Measurements from ENCODE around the gene ZDHHC14. TPM values are rescaled to one million over a fixed set of nuclear protein-coding genes. Genes with fewer than 3 reads are reported as not detected.
A peak's percentile ranks its signal among the peaks of the same experiment; 100 is the strongest.

Gene ZDHHC14
- total and polyA plus RNA-seq, 2 of the 8 experiments (the other 6 are each of a cell fraction or from before 2014, with no cell fraction given): 2.9 to 5.3 TPM

GRCh38 chr6:157563611-157564284 lies 182.8 kb downstream of the ZDHHC14 start:
- Histone ChIP-seq H3K4me3 (ENCODE audit: extremely low read depth in 1 of 4, insufficient read depth in 2 of 4, low read depth in 3 of 4, low read length in 4 of 4) (no peak overlapping the region), H4K91ac (replicated peaks; ENCODE audit: insufficient read length, low read length) (no peak overlapping the region), H3K27me3 (replicated peaks in 1 of 4; ENCODE audit: control insufficient read depth in 3 of 4, extremely low read depth in 1 of 4, insufficient read depth in 3 of 4, low read length in 3 of 4) (no peaks in the 10 kb centered on the region), H3K9ac (replicated peaks in 1 of 4; ENCODE audit: extremely low read depth in 1 of 4, low read depth in 3 of 4, low read length in 3 of 4) (no peak overlapping the region), H3K18ac (ENCODE audit: extremely low read depth, low read length) (no peak overlapping the region), H3K79me1 (ENCODE audit: low read depth, low read length) (no peaks in the 10 kb centered on the region), H3K23me2 (ENCODE audit: low read depth, low read length) (no peaks in the 10 kb centered on the region), H3K4me1 (replicated peaks in 1 of 4; ENCODE audit: control insufficient read depth in 3 of 4, insufficient read depth in 4 of 4, low read length in 3 of 4) (no peaks in the 10 kb centered on the region), H3K4ac (replicated peaks; ENCODE audit: insufficient read length, low read depth, low read length) (no peak overlapping the region), H4K20me1 (replicated peaks in 1 of 2; ENCODE audit: control insufficient read depth in 1 of 2, insufficient read depth in 2 of 2, low read length in 2 of 2) (no peaks in the 10 kb centered on the region), H2BK15ac (ENCODE audit: low read length) (peak overlapping the region; percentile 10; the same call in 1 of the 2 replicates), H2BK20ac (ENCODE audit: low read length) (peak overlapping the region; percentile 34; the same call in 1 of the 2 replicates), H4K5ac (ENCODE audit: insufficient read length, low read depth, low read length) (no peak overlapping the region), H3K36me3 (ENCODE audit: control insufficient read depth in 2 of 4, insufficient read depth in 4 of 4, low read length in 3 of 4) (no peaks in the 10 kb centered on the region), H3K9me3 (ENCODE audit: insufficient read depth in 2 of 2, low read depth in 1 of 2, low read length in 1 of 2) (no peaks in the 10 kb centered on the region), H3K14ac (ENCODE audit: insufficient read length) (no peak overlapping the region), H3K56ac (replicated peaks; ENCODE audit: insufficient read length, low read depth, low read length) (no peak overlapping the region), H2BK120ac (replicated peaks; ENCODE audit: low read depth, low read length) (no peak overlapping the region), H2BK12ac (ENCODE audit: low read depth, low read length) (peak overlapping the region; percentile 50; the same call in 1 of the 2 replicates), H3K27ac (ENCODE audit: low read depth, low read length) (no peak overlapping the region), H4K8ac (ENCODE audit: extremely low read depth, insufficient read depth, low read length) (no peak overlapping the region), H3K23ac (ENCODE audit: insufficient read length) (no peak overlapping the region), H3K4me2 (ENCODE audit: insufficient read depth in 1 of 2, low read depth in 2 of 2, low read length in 2 of 2) (no peak overlapping the region), H3K79me2 (ENCODE audit: control insufficient read depth in 1 of 2, insufficient read depth in 2 of 2, low read length in 2 of 2) (no peaks in the 10 kb centered on the region), H2AFZ (ENCODE audit: low read length) (no peak overlapping the region), H2BK5ac (ENCODE audit: low read depth, low read length) (no peak overlapping the region), H2AK5ac (ENCODE audit: low read depth, low read length) (no peak overlapping the region; the same call in 1 of the 2 replicates)
- peak in 1 of 2 experiments; percentile 42 for DNase-seq (ENCODE audit: low read depth in 1 of 2, low spot score in 2 of 2)
- ChIA-PET CTCF (ENCODE audit: partially characterized antibody) (interaction anchor here (2.3 kb wide), 1 partner anchor 30 kb away, joined by 4 read pairs; no protein-coding TSS in a partner anchor), POLR2A (ENCODE audit: partially characterized antibody) (no interaction called here)
- no peak for FAIRE-seq
- 91% methylated on average over 8 of the region's 8 CpGs; no CpG with 5 or more reads in 1 of the 2 experiments for WGBS, 2 experiments (ENCODE audit: extremely low coverage in 1 of 2, insufficient coverage in 1 of 2, insufficient read length in 1 of 2, insufficient replicate concordance in 2 of 2, low coverage in 1 of 2, low lambda C conversion rate in 2 of 2, missing lambda C conversion rate in 1 of 2)
- TF ChIP-seq HDAC6 (IDR thresholded peaks at IDR 0.05; ENCODE audit: low read depth, low read length): no peak
- no peak for TF ChIP-seq ATF2 (IDR thresholded peaks at IDR 0.05; ENCODE audit: low read length)
- no peak for TF ChIP-seq USF2 (IDR thresholded peaks at IDR 0.05; ENCODE audit: low read length)
- TF ChIP-seq KDM1A (IDR thresholded peaks at IDR 0.05; ENCODE audit: borderline replicate concordance, low read length): no peak
- no peak for TF ChIP-seq NRF1 (IDR thresholded peaks at IDR 0.05; ENCODE audit: low read depth, low read length)
- no peak for TF ChIP-seq HDAC2 (IDR thresholded peaks at IDR 0.05; ENCODE audit: borderline replicate concordance in 1 of 2, low read depth in 2 of 2, low read length in 2 of 2)
- no peak for TF ChIP-seq EZH2 (IDR thresholded peaks at IDR 0.05; ENCODE audit: low read depth, low read length, severe bottlenecking)
- TF ChIP-seq TCF12 (IDR thresholded peaks at IDR 0.05; ENCODE audit: low read depth, low read length): no peak
- TF ChIP-seq SP4 (IDR thresholded peaks at IDR 0.05; ENCODE audit: low read length): no peak
